GM21423 (cell line): Measurements from ENCODE around the gene ZNF615.
"Not testable (repeated sequence)": the region's sequence is repeated elsewhere in the genome, so short reads cannot be mapped to it uniquely, and the experiment has no call there.

Source experiments
- ATAC-seq: cut with Tn5 transposase; IDR thresholded peaks from one replicate; pipeline ENCODE4 v1.9.1; 2021; ENCODE audit warnings: mild to moderate bottlenecking, moderate library complexity; ENCODE audit not compliant: unreplicated experiment

ZNF615 gene

DNA sequence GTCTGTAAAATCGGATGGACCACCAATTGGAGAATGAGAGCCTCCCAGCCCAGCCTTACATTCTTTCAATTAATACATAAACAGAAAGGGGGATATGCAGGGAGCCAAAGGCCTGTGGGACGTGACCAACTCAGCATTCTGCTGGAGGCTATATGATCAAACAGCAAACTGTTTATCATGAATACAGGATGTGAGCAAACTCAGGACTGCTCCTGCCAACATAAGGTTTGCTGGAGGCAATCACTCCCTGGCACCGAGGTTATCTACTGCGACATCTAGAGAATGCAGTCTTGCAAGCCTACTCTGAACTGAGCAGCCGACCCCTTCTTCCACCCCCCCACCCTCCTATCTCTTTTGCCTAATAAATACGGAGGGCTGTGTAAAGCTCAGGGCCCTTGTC lies 27.1 kb downstream of the ZNF615 start:
- ATAC-seq: not testable (repeated sequence)

- no peak for ATAC-seq
Measured at GRCh38 chr19:51980116-51980736, 27.8 kb downstream of the ZNF615 start.

DNA sequence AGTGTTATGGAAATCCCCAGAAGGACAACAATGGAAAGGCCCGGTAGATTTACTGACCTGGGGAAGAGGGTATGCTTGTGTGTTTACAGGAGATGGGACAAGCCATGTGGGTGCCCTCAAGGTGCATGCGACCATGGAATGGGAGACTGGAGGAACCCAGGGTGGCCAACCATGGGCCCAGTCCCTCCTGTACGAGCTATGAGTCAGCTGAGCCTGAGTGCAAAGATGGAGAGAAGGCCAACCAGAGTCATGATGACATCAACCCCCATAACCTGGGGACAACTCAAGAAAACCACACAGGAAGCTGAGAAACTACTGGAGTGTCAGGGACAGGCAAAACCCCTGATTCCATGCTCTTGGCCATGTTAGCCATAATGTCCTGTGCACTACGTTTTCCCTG lies 29.1 kb downstream of the ZNF615 start:
- ATAC-seq: no peak

DNA sequence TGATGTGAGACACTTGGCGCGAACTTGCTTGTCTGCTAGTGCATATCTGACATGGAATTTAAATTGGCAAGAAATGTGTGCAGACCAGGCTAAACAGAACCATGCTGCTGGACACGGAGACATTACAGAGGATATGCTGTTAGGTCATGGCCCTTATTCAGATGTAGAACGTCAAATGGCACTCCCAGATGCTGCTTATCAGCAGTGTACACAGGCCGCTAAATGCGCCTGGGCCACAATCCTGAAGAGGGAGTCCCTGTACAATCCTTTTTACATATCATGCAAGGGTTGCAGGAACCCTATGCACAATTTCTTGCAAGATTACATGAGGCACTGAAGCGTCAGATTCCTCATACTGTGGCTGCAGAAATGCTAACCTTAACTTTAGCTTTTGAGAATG lies 30.7 kb downstream of the ZNF615 start:
- no peak for ATAC-seq

DNA sequence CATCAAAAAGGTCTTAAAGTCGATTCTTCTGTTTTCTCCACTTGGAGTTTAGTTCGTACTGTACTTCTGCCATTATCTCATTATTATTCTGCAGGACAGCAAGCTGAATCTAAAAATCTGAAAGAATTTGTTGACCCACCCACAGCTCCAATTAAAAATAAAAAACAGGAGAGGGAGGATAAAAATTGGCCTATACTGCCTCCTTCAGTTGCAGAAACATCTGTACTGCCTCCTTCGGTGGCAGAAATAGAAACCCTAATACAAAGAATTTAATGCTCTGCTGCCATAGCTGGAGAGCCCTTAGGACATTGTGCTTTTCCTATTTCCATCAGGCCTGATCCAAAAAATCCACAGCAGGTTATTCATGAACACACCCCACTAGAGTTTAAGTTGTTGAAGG lies 31.2 kb downstream of the ZNF615 start:
- ATAC-seq: no peak

DNA sequence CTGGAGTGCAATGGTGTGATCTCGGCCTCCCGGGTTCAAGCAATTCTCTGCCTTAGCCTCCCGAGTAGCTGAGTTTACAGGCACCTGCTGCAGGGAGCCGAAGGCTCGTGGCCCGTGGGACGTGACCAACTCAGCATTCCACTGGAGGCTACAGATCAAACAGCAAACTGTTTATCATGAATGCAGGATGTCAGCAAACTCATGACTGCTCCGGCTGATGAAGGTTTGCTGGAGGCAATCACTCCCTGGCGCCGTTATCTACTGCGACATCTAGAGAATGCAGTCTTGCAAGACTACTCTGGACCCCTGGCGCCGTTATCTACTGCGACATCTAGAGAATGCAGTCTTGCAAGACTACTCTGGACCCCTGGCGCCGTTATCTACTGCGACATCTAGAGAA lies 32.2 kb downstream of the ZNF615 start:
- ATAC-seq: not testable (repeated sequence)

DNA sequence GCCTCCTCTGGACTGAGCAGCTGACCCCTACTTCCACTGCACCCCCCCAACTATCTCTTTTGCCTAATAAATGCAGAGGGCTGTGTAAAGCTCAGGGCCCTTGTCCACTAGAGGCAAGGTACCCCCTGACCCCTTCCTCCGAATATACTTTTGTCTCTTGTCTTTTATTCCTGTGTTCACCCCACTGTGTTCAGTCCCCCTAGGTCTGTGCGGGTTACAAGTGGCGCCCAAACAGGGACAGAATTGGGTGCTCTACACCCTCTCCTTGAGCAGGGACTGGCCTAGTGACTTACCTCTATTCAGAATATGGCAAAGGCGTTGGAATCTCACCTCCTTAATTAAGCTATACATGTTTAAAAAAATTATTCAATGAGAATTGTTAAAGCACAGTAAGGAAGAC lies 36.4 kb downstream of the ZNF615 start:
- ATAC-seq: no peak

GRCh38 chr19:51970718-51971117 lies 37.3 kb downstream of the ZNF615 start:
- ATAC-seq: no peak

- ATAC-seq: no peak
Measured at GRCh38 chr19:51965583-51965982, 42.4 kb downstream of the ZNF615 start.

DNA sequence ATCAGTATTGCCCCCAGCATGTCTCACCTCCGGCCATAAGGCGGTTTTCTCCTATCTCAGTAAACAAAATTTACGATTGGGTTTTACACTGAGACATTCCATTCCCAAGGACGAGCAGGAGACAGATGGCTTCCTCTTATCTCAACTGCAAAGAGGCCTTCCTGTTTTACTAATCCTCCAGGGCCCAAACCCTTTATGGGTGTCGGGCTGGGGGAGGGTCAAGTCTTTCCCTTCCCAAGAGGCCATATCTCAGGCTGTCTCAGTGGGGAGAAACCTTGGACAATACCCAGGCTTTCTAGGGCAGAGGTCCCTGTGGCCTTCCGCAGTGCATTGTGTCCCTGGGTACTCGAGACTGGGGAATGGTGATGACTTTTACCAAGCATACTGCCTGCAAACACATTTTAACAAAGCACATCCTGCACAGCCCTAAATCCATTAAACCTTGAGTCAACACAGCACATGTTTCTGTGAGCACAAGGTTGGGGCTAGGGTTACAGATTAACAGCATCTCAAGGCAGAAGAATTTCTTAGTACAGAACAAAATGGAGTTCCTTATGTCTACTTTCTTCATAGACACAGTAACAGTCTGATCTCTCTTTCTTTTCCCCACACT lies 47.3 kb downstream of the ZNF615 start:
- not testable (repeated sequence) for ATAC-seq

GRCh38 chr19:51959791-51960190 lies 48.2 kb downstream of the ZNF615 start:
- ATAC-seq: no peak

DNA sequence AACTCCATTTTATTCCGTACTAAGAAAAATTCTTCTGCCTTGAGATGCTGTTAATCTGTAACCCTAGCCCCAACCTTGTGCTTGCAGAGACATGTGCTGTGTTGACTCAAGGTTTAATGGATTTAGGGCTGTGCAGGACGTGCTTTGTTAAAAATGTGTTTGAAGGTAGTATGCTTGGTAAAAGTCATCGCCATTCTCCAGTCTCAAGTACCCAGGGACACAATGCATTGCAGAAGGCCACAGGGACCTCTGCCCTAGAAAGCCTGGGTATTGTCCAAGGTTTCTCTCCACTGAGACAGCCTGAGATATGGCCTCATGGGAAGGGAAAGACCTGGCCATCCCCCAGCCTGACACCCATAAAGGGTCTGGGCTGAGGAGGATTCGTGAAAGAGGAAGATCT lies 50.2 kb downstream of the ZNF615 start:
- ATAC-seq: not testable (repeated sequence)

DNA sequence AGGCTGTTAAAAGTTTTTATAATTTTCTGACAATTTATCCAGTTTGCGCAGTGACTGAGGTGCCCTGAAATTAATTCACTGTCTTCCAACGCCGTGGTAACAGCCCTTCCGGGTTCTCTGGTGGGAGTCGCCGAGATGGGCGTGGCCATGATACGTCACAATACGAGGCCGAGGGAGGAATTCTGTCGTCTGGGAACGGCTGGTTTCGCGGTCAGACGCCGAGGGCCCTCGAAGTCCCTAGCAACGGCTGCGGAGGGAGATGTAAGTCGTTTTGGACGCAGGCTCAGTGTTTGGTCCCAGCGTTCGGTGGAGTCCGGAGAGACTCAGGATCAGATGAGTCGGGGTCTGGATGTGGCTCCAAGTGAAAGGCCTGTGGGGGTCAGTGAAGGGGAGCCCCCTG lies 59.0 kb downstream of the ZNF615 start:
- no peak for ATAC-seq

DNA sequence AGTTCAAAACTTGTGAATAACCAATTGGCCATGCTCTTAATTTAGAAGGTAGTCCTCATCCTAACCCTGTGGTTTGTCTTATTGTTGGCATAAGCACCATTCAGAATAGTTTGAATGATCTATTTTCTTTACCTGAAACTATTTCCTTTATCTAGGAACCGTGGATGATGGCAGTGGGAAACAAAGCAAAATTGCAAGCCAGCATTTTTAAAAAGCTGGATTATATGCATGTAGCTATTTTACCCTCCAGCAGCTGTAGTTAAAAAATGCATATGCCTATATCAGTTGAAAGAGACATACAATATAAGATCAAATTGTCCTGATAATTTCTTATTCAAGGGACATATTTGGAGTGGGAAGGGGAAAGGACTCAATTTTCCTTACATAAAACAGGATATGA lies 61.4 kb downstream of the ZNF615 start:
- ATAC-seq: no peak

GRCh38 chr19:51944798-51945552 lies 63.0 kb downstream of the ZNF615 start:
- no peak for ATAC-seq
